Smooth muscle cell (in vitro differentiated cells): Measurements from ENCODE around the gene MVK. TPM values are rescaled to one million over a fixed set of nuclear protein-coding genes. Genes with fewer than 3 reads are reported as not detected.

Source experiments
- DNase-seq: peaks from one replicate; lab custom pipeline; 2025; ENCODE audit not compliant: unreplicated experiment; lab: John Stamatoyannopoulos, UW
- H2AFZ ChIP-seq: fragments of 200-600 bp; sonication (generic); 2 replicates; pipeline ENCODE4 v1.6.0; 2016; ENCODE audit warnings: antibody characterized with exemption, low read depth, mild to moderate bottlenecking
- H3F3A ChIP-seq: fragments of 200-600 bp; sonication (generic); 2 replicates; pipeline ENCODE4 v1.6.0; 2017; ENCODE audit warnings: antibody characterized with exemption, low read depth
- H3K27ac ChIP-seq: fragments of 200-600 bp; sonication (generic); 2 replicates; pipeline ENCODE4 v1.5.1; 2016; ENCODE audit warnings: low read depth, mild to moderate bottlenecking
- H3K27me3 ChIP-seq: fragments of 200-600 bp; sonication (generic); 2 replicates; pipeline ENCODE4 v1.6.1; 2016; ENCODE audit warnings: low read depth, mild to moderate bottlenecking
- H3K36me3 ChIP-seq: fragments of 200-600 bp; sonication (generic); 2 replicates; pipeline ENCODE4 v1.5.1; 2016; ENCODE audit warnings: low read depth
- H3K4me1 ChIP-seq: fragments of 200-600 bp; sonication (generic); 2 replicates; pipeline ENCODE4 v1.5.1; 2016; ENCODE audit warnings: low read depth
- H3K4me2 ChIP-seq: fragments of 200-600 bp; sonication (generic); 2 replicates; pipeline ENCODE4 v1.6.0; 2016; ENCODE audit warnings: mild to moderate bottlenecking
- H3K4me3 ChIP-seq: fragments of 200-600 bp; sonication (generic); 2 replicates; pipeline ENCODE4 v1.5.1; 2016; ENCODE audit warnings: mild to moderate bottlenecking
- H3K79me2 ChIP-seq: fragments of 200-600 bp; sonication (generic); 2 replicates; pipeline ENCODE4 v1.6.0; 2016; ENCODE audit warnings: low read depth, mild to moderate bottlenecking
- H3K9ac ChIP-seq: fragments of 200-600 bp; sonication (generic); 2 replicates; pipeline ENCODE4 v1.6.0; 2016; ENCODE audit warnings: low read depth
- H3K9me3 ChIP-seq: fragments of 200-600 bp; sonication (generic); replicated peaks from 2 replicates; pipeline ENCODE4 v1.5.1; 2016; ENCODE audit warnings: low read depth
- H4K20me1 ChIP-seq: fragments of 200-600 bp; sonication (generic); 2 replicates; pipeline ENCODE4 v1.6.0; 2016; ENCODE audit warnings: low read depth
- CTCF ChIP-seq: fragments of 200-600 bp; sonication (generic); IDR thresholded peaks from 2 replicates; pipeline ENCODE4 v1.5.1; 2017; ENCODE audit warnings: borderline replicate concordance, mild to moderate bottlenecking, antibody characterized with exemption; ENCODE audit not compliant: insufficient read depth, poor library complexity, severe bottlenecking
- WGBS: methylation state at CpG from one replicate; pipeline ENCODE4 v1.1.7; 2016; ENCODE audit warnings: low lambda C conversion rate; 5-methylcytosine and 5-hydroxymethylcytosine counted together
- polyA plus RNA-seq: library from polyadenylated mRNA; unstranded; fragments of >200 nt; fragmentation: Nextera tagmentation; extraction: Ambion mirVana; gene quantifications from 2 replicates; pipeline ENCODE4 v1.2.1, GENCODE V29; 2016
- total RNA-seq: library from RNA; depleted of rRNA; stranded (reverse); fragments of >200 nt; gene quantifications from 2 replicates; pipeline ENCODE4 v1.2.3, GENCODE V29; 2014

The MVK gene
- total and polyA plus RNA-seq, 2 experiments from 2014 or later, result 16.3 to 21.1 TPM

- Histone ChIP-seq H3K79me2 (no peaks in the 10 kb centered on the region), H3K4me3 (no peak overlapping the region), H3K36me3 (no peaks in the 10 kb centered on the region), H2AFZ (no peak overlapping the region), H3K4me2 (no peak overlapping the region), H3K27me3 (no peaks in the 10 kb centered on the region), H4K20me1 (no peaks in the 10 kb centered on the region), H3K4me1 (no peaks in the 10 kb centered on the region), H3F3A (no peaks in the 10 kb centered on the region), H3K9me3 (no peaks in the 10 kb centered on the region), H3K27ac (no peak overlapping the region), H3K9ac (no peak overlapping the region)
- DNase-seq, result no peak
- no peak for TF ChIP-seq CTCF
- 89% methylated on average over 20 of the region's 30 CpGs for whole genome bisulfite sequencing
These were observed 12.5 kb upstream of the MVK start for GRCh38 chr12:109560867-109561710.

- no peak for DNase-seq
- Histone ChIP-seq H3K36me3 (no peaks in the 10 kb centered on the region), H3K79me2 (no peaks in the 10 kb centered on the region), H3K27me3 (no peaks in the 10 kb centered on the region), H4K20me1 (no peaks in the 10 kb centered on the region), H3K9ac (no peak overlapping the region), H3K4me2 (no peak overlapping the region), H3K9me3 (no peaks in the 10 kb centered on the region), H3F3A (no peaks in the 10 kb centered on the region), H3K27ac (no peak overlapping the region), H3K4me1 (no peaks in the 10 kb centered on the region), H3K4me3 (no peak overlapping the region), H2AFZ (no peak overlapping the region)
- 97% methylated on average over 10 of the region's 10 CpGs for WGBS
- TF ChIP-seq CTCF, result no peak
These were observed 11.9 kb upstream of the MVK start for GRCh38 chr12:109561711-109562030.

GRCh38 chr12:109562871-109563270, 10.7 kb upstream of the MVK start:
- no peak overlapping the region for H3K4me3 ChIP-seq
- H4K20me1 ChIP-seq, result no peaks in the 10 kb centered on the region
- no peak overlapping the region for H3K4me2 ChIP-seq
- no peak for DNase-seq
- H3K27me3 ChIP-seq, result no peaks in the 10 kb centered on the region
- H3K36me3 ChIP-seq, result no peaks in the 10 kb centered on the region
- H3K79me2 ChIP-seq, result no peaks in the 10 kb centered on the region
- 98% methylated on average over 4 of the region's 4 CpGs for WGBS
- TF ChIP-seq CTCF, result no peak
- no peaks in the 10 kb centered on the region for H3F3A ChIP-seq
- no peak overlapping the region for H3K27ac ChIP-seq
- H3K9me3 ChIP-seq, result no peaks in the 10 kb centered on the region
- H3K4me1 ChIP-seq, result no peaks in the 10 kb centered on the region
- no peak overlapping the region for H3K9ac ChIP-seq
- no peak overlapping the region for H2AFZ ChIP-seq
